ENCODE results near the gene ST6GALNAC2.
"Not testable (repeated sequence)": the region's sequence is repeated elsewhere in the genome, so short reads cannot be mapped to it uniquely, and the experiment has no call there.

Gene ST6GALNAC2

DNA sequence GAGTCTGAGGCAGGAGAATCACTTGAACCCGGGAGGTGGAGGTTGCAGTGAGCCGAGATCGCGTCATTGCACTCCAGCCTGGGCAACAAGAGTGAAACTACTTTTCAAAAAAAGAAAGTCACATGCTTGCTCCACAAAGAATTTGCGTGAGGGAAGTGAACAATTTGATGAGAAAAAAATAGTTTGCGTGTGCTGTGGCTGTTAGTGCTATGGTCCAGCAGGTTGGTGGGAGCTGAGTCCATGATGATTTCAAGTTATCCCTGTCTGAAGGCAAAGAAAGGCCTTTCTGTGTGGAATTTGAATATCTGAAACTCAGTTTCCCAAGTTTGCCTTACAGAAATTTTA, 24.8 kb downstream of the ST6GALNAC2 start:
- Histone ChIP-seq H3K9ac (ENCODE audit: low read depth, low read length, poor library complexity, severe bottlenecking) (peak overlapping the region; percentile 99), H2AFZ (ENCODE audit: low read length) (no peak overlapping the region), H3F3A (ENCODE audit: low read depth) (no peaks in the 10 kb centered on the region), H3K27me3 (ENCODE audit: insufficient read depth, low read length, poor library complexity, severe bottlenecking) (peaks cover 6% of the 10 kb centered on the region), H3K9me2 (replicated peaks; ENCODE audit: low read depth, low read length) (no peaks in the 10 kb centered on the region), H4K20me1 (ENCODE audit: insufficient read depth, low read length, poor library complexity, severe bottlenecking) (peaks cover 61% of the 10 kb centered on the region), H3K79me2 (ENCODE audit: insufficient read depth, low read length) (peaks cover 77% of the 10 kb centered on the region), H3K36me3 (ENCODE audit: insufficient read depth, low read length) (peaks cover 33% of the 10 kb centered on the region; the same call in 1 of the 2 replicates), H3K4me2 (ENCODE audit: low read depth, low read length, poor library complexity, severe bottlenecking) (peak overlapping the region; percentile 92), H3K9me3 (ENCODE audit: insufficient read depth, low read depth, low read length) (no peaks in the 10 kb centered on the region), H3K4me1 (ENCODE audit: insufficient read depth, low read length, poor library complexity, severe bottlenecking) (peaks cover 49% of the 10 kb centered on the region), H3K4me3 (ENCODE audit: low read length, poor library complexity, severe bottlenecking) (peak overlapping the region; percentile 94)
- TF ChIP-seq, protein P1, sequence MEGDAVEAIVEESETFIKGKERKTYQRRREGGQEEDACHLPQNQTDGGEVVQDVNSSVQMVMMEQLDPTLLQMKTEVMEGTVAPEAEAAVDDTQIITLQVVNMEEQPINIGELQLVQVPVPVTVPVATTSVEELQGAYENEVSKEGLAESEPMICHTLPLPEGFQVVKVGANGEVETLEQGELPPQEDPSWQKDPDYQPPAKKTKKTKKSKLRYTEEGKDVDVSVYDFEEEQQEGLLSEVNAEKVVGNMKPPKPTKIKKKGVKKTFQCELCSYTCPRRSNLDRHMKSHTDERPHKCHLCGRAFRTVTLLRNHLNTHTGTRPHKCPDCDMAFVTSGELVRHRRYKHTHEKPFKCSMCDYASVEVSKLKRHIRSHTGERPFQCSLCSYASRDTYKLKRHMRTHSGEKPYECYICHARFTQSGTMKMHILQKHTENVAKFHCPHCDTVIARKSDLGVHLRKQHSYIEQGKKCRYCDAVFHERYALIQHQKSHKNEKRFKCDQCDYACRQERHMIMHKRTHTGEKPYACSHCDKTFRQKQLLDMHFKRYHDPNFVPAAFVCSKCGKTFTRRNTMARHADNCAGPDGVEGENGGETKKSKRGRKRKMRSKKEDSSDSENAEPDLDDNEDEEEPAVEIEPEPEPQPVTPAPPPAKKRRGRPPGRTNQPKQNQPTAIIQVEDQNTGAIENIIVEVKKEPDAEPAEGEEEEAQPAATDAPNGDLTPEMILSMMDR (conservative IDR thresholded peaks at IDR 0.05; ENCODE audit: low read length), result no peak
- no peak for TF ChIP-seq EZH2phosphoT487 (IDR thresholded peaks at IDR 0.05; ENCODE audit: borderline replicate concordance)

DNA sequence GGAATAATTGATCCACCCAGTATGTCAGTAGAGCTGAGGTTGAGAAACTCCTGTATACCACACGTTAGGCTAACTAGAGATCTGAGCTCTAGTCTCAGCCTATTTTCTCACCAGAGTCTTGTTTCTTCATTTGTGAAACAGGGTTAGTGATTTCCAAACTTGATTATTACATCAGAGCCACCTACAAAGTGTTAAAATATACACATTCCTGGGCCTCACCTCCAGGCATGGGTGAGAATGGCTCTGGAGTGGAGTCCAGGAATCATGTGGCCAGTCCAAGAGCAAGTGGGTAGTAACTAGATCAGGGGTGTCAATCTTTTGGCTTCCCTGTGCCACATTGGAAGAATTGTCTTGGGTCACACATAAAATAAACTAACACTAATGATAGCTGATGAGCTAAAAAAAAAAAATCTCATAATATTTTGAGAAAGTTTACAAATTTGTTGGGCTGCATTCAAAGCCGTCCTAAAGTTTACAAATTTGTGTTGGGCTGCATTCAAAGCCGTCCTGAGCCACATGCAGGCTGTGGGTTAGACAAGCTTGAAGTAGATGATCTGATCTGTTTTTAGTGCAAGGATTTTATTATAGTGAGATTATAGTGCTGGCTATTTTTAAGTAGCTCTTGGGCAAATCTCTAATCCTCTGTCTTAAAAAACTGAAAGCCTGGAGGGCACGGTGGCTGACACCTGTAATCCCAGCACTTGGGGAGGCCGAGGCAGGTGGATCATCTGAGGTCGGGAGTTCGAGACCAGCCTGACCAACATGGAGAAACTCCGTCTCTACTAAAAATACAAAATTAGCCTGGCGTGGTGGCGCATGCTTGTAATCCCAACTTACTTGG, 25.4 kb downstream of the ST6GALNAC2 start:
- Histone ChIP-seq H3K36me3 (ENCODE audit: insufficient read depth, low read length) (peaks cover 28% of the 10 kb centered on the region; the same call in 1 of the 2 replicates), H4K20me1 (ENCODE audit: insufficient read depth, low read length, poor library complexity, severe bottlenecking) (peaks cover 55% of the 10 kb centered on the region)

DNA sequence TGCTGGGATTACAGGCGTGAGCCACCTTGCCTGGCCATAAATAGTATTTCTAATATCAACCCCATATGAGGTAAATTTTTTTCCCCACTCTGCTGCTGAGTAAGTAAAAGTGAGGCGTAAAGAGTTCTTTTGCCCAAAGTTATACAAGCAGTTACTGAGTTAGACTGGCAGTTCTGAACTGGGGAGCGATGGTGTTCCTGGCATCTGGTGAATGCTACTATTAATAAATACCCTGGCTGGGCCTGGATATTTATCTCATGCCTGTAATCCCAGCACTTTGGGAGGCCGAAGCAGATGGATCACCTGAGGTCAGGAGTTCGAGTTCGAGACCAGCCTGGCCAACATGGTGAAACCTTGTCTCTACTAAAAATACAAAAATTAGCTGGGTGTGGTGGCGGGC, 26.2 kb downstream of the ST6GALNAC2 start:
- Histone ChIP-seq H3K4me3 (ENCODE audit: low read length, poor library complexity, severe bottlenecking) (peak overlapping the region; percentile 94), H3K9ac (ENCODE audit: low read depth, low read length, poor library complexity, severe bottlenecking) (peak overlapping the region; percentile 99), H3K4me2 (ENCODE audit: low read depth, low read length, poor library complexity, severe bottlenecking) (peak overlapping the region; percentile 92), H3K4me1 (ENCODE audit: insufficient read depth, low read length, poor library complexity, severe bottlenecking) (peaks cover 53% of the 10 kb centered on the region), H3K79me2 (ENCODE audit: insufficient read depth, low read length) (peaks cover 65% of the 10 kb centered on the region), H3K36me3 (ENCODE audit: insufficient read depth, low read length) (peaks cover 20% of the 10 kb centered on the region; the same call in 1 of the 2 replicates), H4K20me1 (ENCODE audit: insufficient read depth, low read length, poor library complexity, severe bottlenecking) (peaks cover 49% of the 10 kb centered on the region)
- not testable (repeated sequence) for H3K9me3 ChIP-seq (ENCODE audit: insufficient read depth, low read depth, low read length); H3K9me2 ChIP-seq (replicated peaks; ENCODE audit: low read depth, low read length); H3K27me3 ChIP-seq (ENCODE audit: insufficient read depth, low read length, poor library complexity, severe bottlenecking); H2AFZ ChIP-seq (ENCODE audit: low read length); H3F3A ChIP-seq (ENCODE audit: low read depth)

More for the DNA sequence above, 25.4 kb downstream of the ST6GALNAC2 start:
- Histone ChIP-seq H3K4me2 (ENCODE audit: low read depth, low read length, poor library complexity, severe bottlenecking) (peak overlapping the region; percentile 92), H3K79me2 (ENCODE audit: insufficient read depth, low read length) (peaks cover 71% of the 10 kb centered on the region), H3K9ac (ENCODE audit: low read depth, low read length, poor library complexity, severe bottlenecking) (peak overlapping the region; percentile 99), H2AFZ (ENCODE audit: low read length) (no peak overlapping the region), H3K9me3 (ENCODE audit: insufficient read depth, low read depth, low read length) (no peaks in the 10 kb centered on the region), H3K4me3 (ENCODE audit: low read length, poor library complexity, severe bottlenecking) (peak overlapping the region; percentile 94), H3K4me1 (ENCODE audit: insufficient read depth, low read length, poor library complexity, severe bottlenecking) (peaks cover 49% of the 10 kb centered on the region), H3F3A (ENCODE audit: low read depth) (no peaks in the 10 kb centered on the region), H3K27me3 (ENCODE audit: insufficient read depth, low read length, poor library complexity, severe bottlenecking) (peaks cover 6% of the 10 kb centered on the region), H3K9me2 (replicated peaks; ENCODE audit: low read depth, low read length) (no peaks in the 10 kb centered on the region)
- TF ChIP-seq, protein P1 (conservative IDR thresholded peaks at IDR 0.05; ENCODE audit: low read length), result no peak
- TF ChIP-seq EZH2phosphoT487 (IDR thresholded peaks at IDR 0.05; ENCODE audit: borderline replicate concordance), result no peak

Measured in Loucy (cell line).